ES-I3 (cell line): Measurements from ENCODE around the gene CDCA5.
"Not testable (repeated sequence)": the region's sequence is repeated elsewhere in the genome, so short reads cannot be mapped to it uniquely, and the experiment has no call there.

ENCODE experiments used
- H3K36me3 ChIP-seq: 2 replicates; pipeline ENCODE4 v1.6.1; 2013; ENCODE audit warnings: mild to moderate bottlenecking, low read length, control low read depth, moderate library complexity; ENCODE audit not compliant: insufficient read depth
- H3K4me1 ChIP-seq: 2 replicates; pipeline ENCODE4 v1.6.1; 2013; ENCODE audit warnings: mild to moderate bottlenecking, control low read depth, low read length; ENCODE audit not compliant: insufficient read depth
- H3K9ac ChIP-seq: 2 replicates; pipeline ENCODE4 v1.6.1; 2013; ENCODE audit warnings: low read depth, mild to moderate bottlenecking, low read length, moderate library complexity
- H3K9me3 ChIP-seq: 2 replicates; pipeline ENCODE4 v1.6.1; 2013; ENCODE audit warnings: mild to moderate bottlenecking, low read length, moderate library complexity; ENCODE audit not compliant: control insufficient read depth, insufficient read depth

CDCA5 gene

DNA sequence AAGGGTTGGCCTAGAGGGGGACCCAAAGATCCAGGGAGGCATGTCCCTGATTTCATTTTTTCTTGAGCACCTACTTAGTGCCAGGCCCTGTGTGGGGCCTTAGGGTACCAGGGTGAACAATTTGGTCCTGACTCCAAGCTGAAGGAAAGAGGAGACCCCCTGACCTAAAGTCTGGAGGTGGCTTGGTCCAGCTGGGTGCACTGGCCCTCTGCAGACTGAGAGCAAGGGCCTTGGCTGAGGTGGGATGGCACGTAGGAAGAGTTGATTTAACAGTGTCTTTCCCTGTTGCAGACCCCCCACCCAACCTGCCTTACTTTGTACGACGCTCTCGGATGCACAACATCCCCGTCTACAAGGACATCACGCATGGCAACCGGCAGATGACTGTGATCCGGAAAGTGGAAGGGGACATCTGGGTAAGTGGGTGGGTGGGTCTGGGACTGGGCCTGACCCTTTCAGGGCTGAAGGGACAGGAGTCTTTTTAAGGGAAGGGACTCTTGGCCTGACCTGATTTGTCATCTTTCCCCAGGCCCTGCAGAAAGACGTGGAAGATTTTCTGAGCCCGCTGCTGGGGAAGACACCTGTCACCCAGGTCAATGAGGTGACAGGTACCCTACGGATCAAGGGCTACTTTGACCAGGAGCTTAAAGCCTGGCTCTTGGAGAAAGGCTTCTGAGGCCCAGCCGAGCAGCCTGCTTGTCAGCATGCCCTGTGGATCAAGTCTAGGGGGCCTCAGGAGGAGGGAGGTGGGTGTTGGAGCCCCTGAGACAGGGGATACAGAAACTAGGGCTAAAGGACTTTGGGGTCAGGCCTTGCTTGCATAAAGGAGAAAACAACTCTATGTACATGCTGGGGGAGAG lies 41.6 kb upstream of the CDCA5 start:
- no peak overlapping the region for H3K9ac ChIP-seq
- H3K4me1 ChIP-seq, result no peaks in the 10 kb centered on the region
- H3K36me3 ChIP-seq, result peaks cover 22% of the 10 kb centered on the region
- no peaks in the 10 kb centered on the region for H3K9me3 ChIP-seq

DNA sequence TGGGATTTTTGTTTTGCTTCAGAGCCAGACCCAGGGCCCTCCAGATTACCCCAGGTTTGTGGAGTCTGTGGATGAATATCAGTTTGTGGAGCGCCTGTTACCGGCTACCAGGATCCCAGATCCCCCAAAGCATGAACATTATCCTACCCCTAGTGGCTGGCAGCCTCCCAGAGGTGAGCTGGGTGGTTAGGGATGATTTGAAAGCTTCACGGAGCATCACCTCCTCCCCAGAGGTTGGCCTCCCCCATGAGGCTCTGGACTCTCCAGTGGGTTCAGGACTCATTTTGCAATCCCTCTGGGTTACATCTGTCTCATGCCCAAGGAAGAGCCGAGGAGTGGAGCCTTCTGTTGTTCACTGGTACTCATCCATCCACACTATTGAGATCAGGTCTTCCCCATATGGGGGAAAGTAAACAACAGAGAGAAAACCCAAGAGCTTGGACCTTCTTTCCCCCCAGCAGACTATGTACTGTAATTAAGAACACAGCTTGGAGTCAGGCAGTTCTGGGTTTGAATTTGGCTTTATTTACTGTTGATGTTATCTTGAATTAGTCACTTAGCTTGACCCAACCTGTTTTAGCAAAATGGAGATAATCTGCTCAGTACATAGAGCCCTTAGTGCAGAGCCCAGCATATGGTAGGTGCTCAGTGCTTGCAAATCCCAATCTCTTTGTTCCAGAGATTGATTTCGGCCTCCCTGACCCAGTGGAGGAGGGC lies 40.8 kb upstream of the CDCA5 start:
- Histone ChIP-seq H3K9ac (no peak overlapping the region), H3K4me1 (no peaks in the 10 kb centered on the region), H3K9me3 (no peaks in the 10 kb centered on the region), H3K36me3 (peaks cover 29% of the 10 kb centered on the region)

DNA sequence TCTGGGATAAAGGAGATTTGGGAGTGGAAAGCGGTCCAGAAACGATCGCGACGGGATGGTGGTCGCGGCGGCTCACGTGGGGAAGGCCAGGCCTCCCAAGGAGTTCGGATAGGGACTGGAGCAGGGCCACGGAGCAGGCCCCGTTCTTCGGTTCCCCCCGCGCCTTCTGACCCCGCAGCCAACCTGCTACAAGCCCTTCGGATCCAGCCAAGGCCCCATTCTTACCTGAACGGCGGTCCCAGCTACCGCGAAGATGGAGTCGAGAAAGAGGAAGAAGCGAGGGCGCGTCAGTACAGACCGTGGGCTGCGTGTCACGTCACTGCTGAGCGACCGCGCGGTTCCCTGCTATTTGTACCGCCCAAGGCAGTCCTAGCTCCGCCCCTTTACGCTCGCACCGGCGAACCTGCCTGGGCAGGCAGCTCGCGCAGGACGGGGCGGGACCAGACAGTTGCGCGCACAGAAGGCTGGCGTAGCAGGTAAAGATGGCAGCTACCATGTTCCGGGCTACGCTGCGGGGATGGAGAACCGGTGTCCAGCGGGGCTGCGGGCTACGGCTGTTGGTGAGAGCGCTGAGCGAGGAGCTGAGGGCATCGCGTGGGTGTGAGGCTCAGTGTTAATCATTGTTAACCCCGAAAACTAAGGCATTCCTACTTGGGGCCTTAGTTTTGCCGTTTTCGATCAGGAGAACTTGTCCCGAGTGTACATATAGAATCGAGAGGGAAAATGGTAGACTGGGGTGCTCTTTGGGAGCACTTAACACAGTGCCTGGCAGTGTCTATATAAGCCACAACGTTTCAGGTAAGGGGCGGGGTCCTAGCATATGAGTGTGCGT lies 38.2 kb upstream of the CDCA5 start, which contains the start of the genes FAU and MRPL49:
Gene FAU, minus strand, starts transcription at position 270 of the 832 bp plus-strand sequence. CDS start 321 bp downstream, outside the sequence.
Gene MRPL49, plus strand, starts transcription at position 457 of the 832 bp plus-strand sequence. Its CDS starts 26 bp downstream, at position 483.
- no peaks in the 10 kb centered on the region for H3K4me1 ChIP-seq
- H3K9ac ChIP-seq, result peak within 1 kb of the TSS; percentile 79
- H3K36me3 ChIP-seq, result peaks cover 31% of the 10 kb centered on the region
- H3K9me3 ChIP-seq, result no peaks in the 10 kb centered on the region

DNA sequence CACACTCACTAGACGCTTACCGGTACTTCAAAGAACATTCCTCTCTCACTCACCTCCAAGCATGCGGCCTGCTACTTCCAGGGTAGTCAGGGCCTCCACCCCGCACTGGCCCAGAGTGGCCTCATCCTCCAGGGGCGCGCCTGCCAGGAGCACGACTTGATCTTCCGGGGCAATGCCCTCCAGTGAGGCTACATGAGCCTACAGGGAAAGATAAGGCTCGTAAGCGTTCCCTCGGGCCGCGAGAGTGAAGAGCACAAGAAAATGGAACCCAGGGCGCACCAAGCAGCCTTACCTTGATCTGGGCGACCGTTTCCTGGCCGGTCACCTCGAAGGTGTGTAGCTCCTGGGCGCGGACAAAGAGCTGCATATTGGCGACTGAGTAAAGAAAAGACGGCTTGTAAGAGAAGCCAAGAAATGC lies 37.6 kb upstream of the CDCA5 start:
- no peaks in the 10 kb centered on the region for H3K4me1 ChIP-seq
- H3K9me3 ChIP-seq, result no peaks in the 10 kb centered on the region
- peak overlapping the region; percentile 79 for H3K9ac ChIP-seq
- H3K36me3 ChIP-seq, result peaks cover 27% of the 10 kb centered on the region

DNA sequence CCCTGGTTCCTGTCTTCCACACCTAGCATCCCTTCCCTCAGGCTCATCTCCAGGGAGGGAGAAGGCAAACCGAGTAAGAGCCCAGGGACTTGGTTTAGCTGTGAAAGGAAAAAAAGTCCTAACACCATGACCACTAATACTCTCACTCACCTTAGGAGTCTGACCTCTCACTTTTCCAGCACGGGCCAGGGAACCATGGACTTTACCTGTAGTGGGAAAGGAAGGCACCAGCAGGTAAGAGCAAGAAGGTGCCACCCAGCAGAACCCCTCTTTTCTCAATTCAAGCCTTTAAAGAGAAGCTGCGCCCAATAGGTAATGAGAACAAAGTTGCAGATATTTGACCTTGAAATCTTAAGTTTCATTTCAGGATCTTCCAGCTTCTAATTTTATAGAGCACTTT lies 37.0 kb upstream of the CDCA5 start:
- Histone ChIP-seq H3K4me1 (no peaks in the 10 kb centered on the region), H3K9ac (peak overlapping the region; percentile 79), H3K9me3 (no peaks in the 10 kb centered on the region), H3K36me3 (peaks cover 24% of the 10 kb centered on the region)

DNA sequence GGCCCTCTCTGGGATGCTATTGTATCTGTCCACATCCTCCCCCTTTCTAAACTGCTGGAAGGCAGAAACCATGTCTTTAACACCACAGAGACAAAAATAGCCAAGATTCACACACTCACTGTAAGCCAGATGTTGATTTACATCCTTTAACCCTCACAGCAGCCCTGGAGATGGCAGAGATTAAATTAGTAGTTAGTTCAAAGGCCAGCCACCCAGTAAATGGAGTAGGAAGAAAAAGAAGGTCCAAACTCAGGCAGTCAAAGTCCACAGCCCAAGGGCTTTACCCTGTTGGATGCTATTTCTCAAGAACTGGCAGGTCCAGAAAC lies 35.8 kb upstream of the CDCA5 start:
- Histone ChIP-seq H3K36me3 (peaks cover 19% of the 10 kb centered on the region), H3K9me3 (no peaks in the 10 kb centered on the region), H3K9ac (no peak overlapping the region), H3K4me1 (no peaks in the 10 kb centered on the region)

DNA sequence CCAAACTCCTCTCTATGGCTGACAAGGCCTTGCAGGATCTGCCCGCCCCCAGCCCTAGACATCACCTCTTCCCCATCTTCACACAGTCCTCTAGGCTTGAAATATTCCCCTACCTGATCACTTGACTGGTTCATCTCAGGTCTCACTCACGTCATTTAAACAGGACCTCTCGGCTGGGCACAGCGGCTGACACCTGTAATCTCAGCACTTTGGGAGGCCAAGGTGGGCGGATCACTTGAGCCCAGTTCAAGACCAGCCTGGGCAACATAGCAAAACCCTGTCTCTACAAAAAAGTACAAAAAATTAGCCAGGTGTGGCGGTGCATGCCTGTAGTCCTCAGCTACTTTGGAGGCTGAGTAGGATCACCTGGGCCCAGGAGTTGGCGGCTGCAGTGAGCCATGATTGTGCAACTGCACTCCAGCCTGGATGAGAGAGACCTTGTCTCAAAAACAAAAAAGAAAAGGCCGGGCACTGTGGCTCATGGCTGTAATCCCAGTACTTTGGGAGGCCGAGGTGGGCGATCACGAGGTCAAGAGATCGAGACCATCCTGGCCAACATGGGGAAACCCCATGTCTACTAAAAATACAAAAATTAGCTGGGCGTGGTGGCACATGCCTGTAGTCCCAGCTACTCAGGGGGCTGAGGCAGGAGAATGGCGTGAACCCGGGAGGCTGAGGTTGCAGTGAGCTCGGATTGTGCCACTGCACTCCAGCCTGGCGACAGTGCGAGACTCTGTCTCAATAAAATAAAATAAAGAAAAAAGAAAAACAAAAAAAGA lies 35.2 kb upstream of the CDCA5 start:
- H3K36me3 ChIP-seq, result peaks cover 18% of the 10 kb centered on the region
- not testable (repeated sequence) for H3K9ac ChIP-seq, H3K4me1 ChIP-seq

DNA sequence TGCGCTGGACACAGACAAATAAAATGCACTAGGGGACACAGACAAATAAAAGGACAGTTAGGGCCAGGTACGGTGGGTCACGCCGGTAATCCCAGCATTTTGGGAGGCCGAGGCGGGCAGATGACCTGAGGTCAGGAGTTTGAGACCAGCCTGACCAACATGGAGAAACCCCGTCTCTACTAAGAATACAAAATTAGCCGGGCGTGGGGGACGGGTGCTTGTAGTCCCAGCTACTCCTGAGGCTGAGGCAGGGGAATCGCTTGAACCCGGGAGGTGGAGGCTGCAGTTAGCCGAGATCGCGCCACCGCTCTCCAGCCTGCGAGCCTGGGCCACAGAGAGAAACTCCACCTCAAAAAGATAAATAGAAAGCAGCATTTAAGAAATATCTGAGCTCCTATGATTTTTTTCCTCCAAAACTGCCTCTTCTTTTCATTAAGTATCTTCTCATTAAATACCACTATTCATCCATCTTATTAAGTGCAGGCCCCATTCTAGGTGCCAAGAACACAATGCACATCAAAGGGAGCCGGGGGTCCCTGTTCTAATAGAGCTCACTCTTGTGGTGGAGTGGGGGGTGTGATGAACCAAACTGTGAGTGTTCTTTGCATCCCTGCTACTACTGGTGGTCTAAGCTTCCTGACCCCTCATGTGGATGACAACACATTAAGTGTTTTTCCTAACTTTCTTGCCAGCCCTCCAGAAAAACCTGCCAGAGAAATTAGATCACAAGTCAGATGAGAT lies 34.4 kb upstream of the CDCA5 start:
- Histone ChIP-seq H3K9ac (no peak overlapping the region), H3K9me3 (no peaks in the 10 kb centered on the region), H3K4me1 (peaks cover 5% of the 10 kb centered on the region), H3K36me3 (peaks cover 18% of the 10 kb centered on the region)

More for the DNA sequence above, 35.2 kb upstream of the CDCA5 start:
- H3K9me3 ChIP-seq, result not testable (repeated sequence)

DNA sequence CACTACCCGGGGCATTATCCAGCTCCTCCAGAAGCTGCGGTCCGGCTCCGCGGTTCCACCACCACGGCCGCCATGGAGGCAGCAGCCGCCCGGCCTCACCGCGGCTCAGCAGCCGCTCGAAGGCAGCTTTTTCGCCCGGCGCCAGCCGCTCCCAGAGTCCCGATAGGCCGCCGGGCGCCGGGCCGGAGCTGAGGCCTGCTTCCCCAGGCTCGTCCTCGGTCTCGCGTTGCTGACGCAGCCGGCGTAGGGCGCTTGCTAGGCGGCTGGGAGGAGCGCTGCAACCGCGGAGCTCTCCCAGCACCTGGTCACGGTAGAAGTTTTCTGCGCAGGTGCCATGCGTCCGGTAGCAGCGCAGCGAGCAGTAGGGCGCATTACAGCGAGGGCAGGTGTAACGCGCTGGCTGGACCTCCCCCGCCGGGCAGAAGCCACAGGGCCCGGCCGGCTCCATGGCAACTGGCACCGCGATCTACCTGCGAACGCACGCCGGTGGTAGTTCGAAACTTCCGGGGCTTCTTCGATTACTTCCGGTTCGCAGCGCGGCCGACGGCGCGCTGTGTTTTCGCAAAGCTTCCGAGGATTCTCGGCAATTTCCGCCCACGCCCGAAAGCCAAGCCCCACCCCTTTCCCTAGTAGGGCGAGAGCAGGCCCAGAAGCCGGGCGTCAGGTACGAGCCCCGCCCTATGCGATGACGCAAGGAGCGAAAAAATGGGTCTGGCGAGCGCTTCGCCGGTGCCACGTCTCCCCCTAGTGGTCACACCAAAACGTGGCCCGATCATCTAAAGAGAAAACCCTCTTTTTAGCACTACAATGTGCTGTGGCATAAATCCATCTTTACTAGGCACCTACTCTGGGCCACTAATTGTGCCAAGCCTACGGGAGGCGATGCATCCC lies 33.6 kb upstream of the CDCA5 start, which contains the start of gene ZNHIT2:
Gene ZNHIT2, minus strand, starts transcription at position 496 of the 891 bp plus-strand sequence. Its CDS starts 48 bp downstream, at position 448.
- no peaks in the 10 kb centered on the region for H3K9me3 ChIP-seq
- peaks cover 18% of the 10 kb centered on the region for H3K36me3 ChIP-seq
- H3K4me1 ChIP-seq, result peaks cover 5% of the 10 kb centered on the region
- H3K9ac ChIP-seq, result peak within 1 kb of the TSS; percentile 84

DNA sequence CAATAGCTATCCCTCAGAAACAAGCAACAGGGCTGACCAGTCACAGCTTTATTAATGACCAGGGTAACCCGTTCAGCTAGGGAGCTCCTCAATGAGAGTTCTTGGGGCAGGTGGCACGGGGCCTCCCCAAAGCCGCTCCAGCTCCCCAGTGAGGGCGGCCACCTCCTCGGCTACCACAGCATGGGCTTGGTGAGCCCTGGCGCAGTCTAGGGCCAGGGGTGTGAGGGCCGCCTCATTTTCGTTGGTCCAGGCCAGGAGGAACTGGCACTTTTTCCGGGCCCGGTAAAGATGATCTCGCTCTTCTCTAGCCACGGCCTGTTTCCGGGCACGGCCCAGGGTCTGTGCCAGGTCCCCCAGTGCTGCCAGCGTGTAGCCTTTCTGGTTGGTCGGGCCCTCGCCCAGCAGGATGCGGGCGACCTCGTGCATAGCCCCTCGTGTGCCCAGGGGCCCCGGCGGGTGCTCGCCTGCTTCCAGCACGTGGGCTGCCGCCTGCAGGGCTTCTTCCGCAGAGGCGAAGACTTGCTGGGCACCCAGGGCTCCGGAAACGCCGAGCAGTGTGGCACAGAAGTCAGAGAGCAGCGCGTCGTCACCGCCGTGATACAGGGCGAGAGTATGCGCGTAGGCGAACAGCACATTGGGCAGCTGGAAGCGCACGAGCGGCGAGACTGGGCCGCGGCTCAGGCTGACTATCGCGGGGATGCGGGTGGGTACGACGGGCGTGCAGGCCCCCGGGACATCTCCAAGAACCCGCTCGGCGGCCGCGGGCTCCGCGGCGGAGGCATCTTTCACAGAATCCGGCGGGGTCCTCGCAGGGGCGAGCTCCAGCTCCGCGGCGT lies 32.7 kb upstream of the CDCA5 start:
- H3K36me3 ChIP-seq, result peaks cover 18% of the 10 kb centered on the region
- H3K4me1 ChIP-seq, result peaks cover 5% of the 10 kb centered on the region
- H3K9ac ChIP-seq, result peak overlapping the region; percentile 84
- no peaks in the 10 kb centered on the region for H3K9me3 ChIP-seq

DNA sequence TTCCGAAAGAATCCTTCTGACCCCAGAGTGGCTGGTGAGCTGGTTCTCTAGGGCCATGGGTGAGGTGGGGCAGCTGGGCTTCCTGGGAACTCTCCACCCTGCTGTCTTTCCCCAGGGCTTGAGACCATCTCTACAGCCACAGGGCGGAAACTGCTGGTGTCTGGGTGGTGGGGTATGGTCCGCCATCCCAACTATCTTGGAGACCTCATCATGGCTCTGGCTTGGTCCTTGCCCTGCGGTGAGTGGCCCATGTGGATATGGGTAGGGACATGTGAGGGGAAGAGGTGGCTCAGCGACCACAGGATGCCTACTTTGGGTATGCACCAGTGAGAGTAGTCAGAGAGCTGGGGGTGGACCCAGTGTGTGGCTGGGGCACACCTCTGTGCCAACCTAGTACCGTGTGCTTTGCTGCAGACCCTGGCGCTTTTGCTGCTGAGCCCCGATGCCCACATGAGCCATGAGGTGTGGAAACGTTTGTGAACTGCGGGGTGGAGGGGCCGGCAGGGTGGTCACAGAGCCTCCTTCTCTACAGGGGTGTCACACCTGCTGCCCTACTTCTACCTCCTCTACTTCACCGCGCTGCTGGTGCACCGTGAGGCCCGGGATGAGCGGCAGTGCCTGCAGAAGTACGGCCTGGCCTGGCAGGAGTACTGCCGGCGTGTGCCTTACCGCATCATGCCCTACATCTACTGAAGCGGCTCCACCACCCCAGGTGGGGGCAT lies 31.7 kb upstream of the CDCA5 start:
- H3K4me1 ChIP-seq, result peaks cover 5% of the 10 kb centered on the region
- H3K9ac ChIP-seq, result no peak overlapping the region
- peaks cover 11% of the 10 kb centered on the region for H3K36me3 ChIP-seq
- H3K9me3 ChIP-seq, result no peaks in the 10 kb centered on the region
